Measurements from ENCODE around the gene C1orf35. TPM values are rescaled to one million over a fixed set of nuclear protein-coding genes. Genes with fewer than 3 reads are reported as not detected.

C1orf35 gene
- total RNA-seq, 1 experiment from 2014 or later, result 31.0 TPM

DNA sequence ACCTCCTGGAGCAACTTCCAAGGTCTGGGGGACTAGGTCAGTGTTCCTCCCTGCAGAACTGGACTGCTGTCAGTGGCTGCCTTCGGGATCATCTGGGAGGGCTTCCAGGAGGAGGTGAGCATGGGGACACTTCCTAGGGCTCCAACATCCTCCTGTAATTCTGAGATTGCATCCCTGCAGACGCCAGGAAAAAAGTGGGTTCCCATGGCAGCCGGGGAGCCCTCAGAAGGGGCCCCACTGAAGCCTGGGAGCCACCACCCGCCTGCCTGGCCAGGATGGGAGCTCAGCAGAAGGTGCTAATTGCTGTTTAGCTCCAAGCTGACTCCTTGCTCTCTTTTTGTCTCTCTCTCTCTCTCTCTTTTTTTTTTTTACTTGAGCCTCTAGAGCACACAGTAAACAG is 36.7 kb downstream of the C1orf35 start:
- no peak overlapping the region for H2BK120ac ChIP-seq (ENCODE audit: low read depth, low read length, poor library complexity, severe bottlenecking)
- Mint-ChIP-seq H3K27me3 (ENCODE audit: low read depth) (peaks cover 76% of the 10 kb centered on the region), H3K9me3 (no peaks in the 10 kb centered on the region; a peak in 1 of 5 replicates)

More for the DNA sequence above, 36.7 kb downstream of the C1orf35 start:
- H3K79me1 ChIP-seq (ENCODE audit: insufficient read depth, low read depth, low read length, poor library complexity, severe bottlenecking), result no peaks in the 10 kb centered on the region
- H4K5ac ChIP-seq (ENCODE audit: insufficient read length, low read depth, low read length), result no peak overlapping the region
- H3K4me1 ChIP-seq (ENCODE audit: insufficient read depth, low read length), result no peaks in the 10 kb centered on the region
- no peak overlapping the region for H2AFZ ChIP-seq (ENCODE audit: low read length)
- no peaks in the 10 kb centered on the region for H4K20me1 ChIP-seq (ENCODE audit: control insufficient read depth, insufficient read depth, insufficient read length)
- Mint-ChIP-seq H3K27ac (no peak overlapping the region; a peak in 1 of 7 replicates), H3K36me3 (ENCODE audit: insufficient read depth in 1 of 3, low read depth in 3 of 3) (no peaks in the 10 kb centered on the region), H3K4me3 (no peak overlapping the region), H3K4me1 (peaks cover 0 to 2% of the 10 kb centered on the region in 2 experiments; a peak in 1 of 4 replicates)
- no peak overlapping the region for H3T11ph ChIP-seq (ENCODE audit: low read length)
- H4K91ac ChIP-seq (ENCODE audit: insufficient read length, low read depth, low read length), result no peak overlapping the region
- no peak overlapping the region for H2BK15ac ChIP-seq (ENCODE audit: low read depth, low read length)
- no peak overlapping the region for H2BK5ac ChIP-seq (ENCODE audit: insufficient read length, low read length)
- H3K23me2 ChIP-seq (ENCODE audit: insufficient read length, low read depth, low read length, poor library complexity, severe bottlenecking), result no peaks in the 10 kb centered on the region
- no peak overlapping the region for H3K27ac ChIP-seq (ENCODE audit: insufficient read length, low read depth, low read length)
- no peak for DNase-seq
- H2BK12ac ChIP-seq (ENCODE audit: insufficient read length, low read depth, low read length), result no peak overlapping the region
- H3K23ac ChIP-seq (ENCODE audit: insufficient read length, low read depth, low read length), result no peak overlapping the region
- H3K4me2 ChIP-seq (ENCODE audit: insufficient read depth, insufficient read length, low read length), result no peak overlapping the region
- H3K18ac ChIP-seq (ENCODE audit: insufficient read length, low read depth, low read length), result no peak overlapping the region
- H3K79me2 ChIP-seq (ENCODE audit: insufficient read depth, low read length), result no peaks in the 10 kb centered on the region
- TF ChIP-seq, protein P1, sequence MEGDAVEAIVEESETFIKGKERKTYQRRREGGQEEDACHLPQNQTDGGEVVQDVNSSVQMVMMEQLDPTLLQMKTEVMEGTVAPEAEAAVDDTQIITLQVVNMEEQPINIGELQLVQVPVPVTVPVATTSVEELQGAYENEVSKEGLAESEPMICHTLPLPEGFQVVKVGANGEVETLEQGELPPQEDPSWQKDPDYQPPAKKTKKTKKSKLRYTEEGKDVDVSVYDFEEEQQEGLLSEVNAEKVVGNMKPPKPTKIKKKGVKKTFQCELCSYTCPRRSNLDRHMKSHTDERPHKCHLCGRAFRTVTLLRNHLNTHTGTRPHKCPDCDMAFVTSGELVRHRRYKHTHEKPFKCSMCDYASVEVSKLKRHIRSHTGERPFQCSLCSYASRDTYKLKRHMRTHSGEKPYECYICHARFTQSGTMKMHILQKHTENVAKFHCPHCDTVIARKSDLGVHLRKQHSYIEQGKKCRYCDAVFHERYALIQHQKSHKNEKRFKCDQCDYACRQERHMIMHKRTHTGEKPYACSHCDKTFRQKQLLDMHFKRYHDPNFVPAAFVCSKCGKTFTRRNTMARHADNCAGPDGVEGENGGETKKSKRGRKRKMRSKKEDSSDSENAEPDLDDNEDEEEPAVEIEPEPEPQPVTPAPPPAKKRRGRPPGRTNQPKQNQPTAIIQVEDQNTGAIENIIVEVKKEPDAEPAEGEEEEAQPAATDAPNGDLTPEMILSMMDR (conservative IDR thresholded peaks at IDR 0.05), result no peak
- H4K8ac ChIP-seq (replicated peaks; ENCODE audit: insufficient read length, low read depth, low read length), result no peak overlapping the region
- no peak overlapping the region for H2AK5ac ChIP-seq (ENCODE audit: insufficient read length, low read length)
- H3K14ac ChIP-seq (ENCODE audit: insufficient read depth, low read length), result no peak overlapping the region
- no peak overlapping the region for H3K9ac ChIP-seq (ENCODE audit: extremely low read depth, insufficient read length, low read length)
- peaks cover 54% of the 10 kb centered on the region; the same call in 1 of the 2 replicates for H3K27me3 ChIP-seq (ENCODE audit: insufficient read depth, low read length)
- H3K9me3 ChIP-seq (ENCODE audit: control insufficient read depth, low read depth, low read length), result no peaks in the 10 kb centered on the region
- no peak overlapping the region for H2BK20ac ChIP-seq (ENCODE audit: low read depth, low read length, poor library complexity, severe bottlenecking)
- H3K4ac ChIP-seq (ENCODE audit: low read depth, low read length), result no peak overlapping the region
- WGBS (ENCODE audit: extremely low coverage, insufficient read length, low lambda C conversion rate), result no CpG with 5 or more reads among the region's 4 CpGs
- no peak overlapping the region for H3K56ac ChIP-seq (ENCODE audit: insufficient read length, low read depth, low read length)
